IPS-18c (cell line): Measurements from ENCODE around the gene UVRAG.

Source experiments
- H3K4me3 ChIP-seq: 2 replicates; pipeline ENCODE4 v1.7.0; 2013; ENCODE audit warnings: low read depth, mild to moderate bottlenecking, low read length, moderate library complexity; ENCODE audit not compliant: insufficient read depth
- H3K9me3 ChIP-seq: one replicate; pipeline ENCODE4 v1.6.1; 2013; ENCODE audit warnings: mild to moderate bottlenecking, low read length, moderate library complexity; ENCODE audit not compliant: control insufficient read depth, insufficient read depth

UVRAG gene

DNA sequence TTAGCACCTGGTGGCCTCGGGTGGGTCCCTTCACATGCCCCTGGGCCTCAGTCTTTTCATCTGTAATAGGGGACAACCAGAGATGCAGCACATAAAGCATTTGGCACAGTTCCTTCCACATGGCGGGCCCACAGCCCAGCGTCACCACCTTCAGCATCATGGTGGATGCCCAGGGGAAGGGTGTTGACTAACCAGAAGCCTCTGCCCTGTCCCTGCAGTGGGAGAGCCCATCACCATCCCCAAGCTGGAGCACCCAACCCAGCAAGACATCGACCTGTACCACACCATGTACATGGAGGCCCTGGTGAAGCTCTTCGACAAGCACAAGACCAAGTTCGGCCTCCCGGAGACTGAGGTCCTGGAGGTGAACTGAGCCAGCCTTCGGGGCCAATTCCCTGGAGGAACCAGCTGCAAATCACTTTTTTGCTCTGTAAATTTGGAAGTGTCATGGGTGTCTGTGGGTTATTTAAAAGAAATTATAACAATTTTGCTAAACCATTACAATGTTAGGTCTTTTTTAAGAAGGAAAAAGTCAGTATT is 14.8 kb upstream of the UVRAG start:
- H3K9me3 ChIP-seq = no peaks in the 10 kb centered on the region
- H3K4me3 ChIP-seq = no peak overlapping the region

DNA sequence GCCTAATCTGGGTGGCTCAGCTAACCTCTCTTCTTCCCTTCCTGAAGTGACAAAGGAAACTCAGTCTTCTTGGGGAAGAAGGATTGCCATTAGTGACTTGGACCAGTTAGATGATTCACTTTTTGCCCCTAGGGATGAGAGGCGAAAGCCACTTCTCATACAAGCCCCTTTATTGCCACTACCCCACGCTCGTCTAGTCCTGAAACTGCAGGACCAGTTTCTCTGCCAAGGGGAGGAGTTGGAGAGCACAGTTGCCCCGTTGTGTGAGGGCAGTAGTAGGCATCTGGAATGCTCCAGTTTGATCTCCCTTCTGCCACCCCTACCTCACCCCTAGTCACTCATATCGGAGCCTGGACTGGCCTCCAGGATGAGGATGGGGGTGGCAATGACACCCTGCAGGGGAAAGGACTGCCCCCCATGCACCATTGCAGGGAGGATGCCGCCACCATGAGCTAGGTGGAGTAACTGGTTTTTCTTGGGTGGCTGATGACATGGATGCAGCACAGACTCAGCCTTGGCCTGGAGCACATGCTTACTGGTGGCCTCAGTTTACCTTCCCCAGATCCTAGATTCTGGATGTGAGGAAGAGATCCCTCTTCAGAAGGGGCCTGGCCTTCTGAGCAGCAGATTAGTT is 14.2 kb upstream of the UVRAG start:
- Histone ChIP-seq H3K9me3 (no peaks in the 10 kb centered on the region), H3K4me3 (no peak overlapping the region)

DNA sequence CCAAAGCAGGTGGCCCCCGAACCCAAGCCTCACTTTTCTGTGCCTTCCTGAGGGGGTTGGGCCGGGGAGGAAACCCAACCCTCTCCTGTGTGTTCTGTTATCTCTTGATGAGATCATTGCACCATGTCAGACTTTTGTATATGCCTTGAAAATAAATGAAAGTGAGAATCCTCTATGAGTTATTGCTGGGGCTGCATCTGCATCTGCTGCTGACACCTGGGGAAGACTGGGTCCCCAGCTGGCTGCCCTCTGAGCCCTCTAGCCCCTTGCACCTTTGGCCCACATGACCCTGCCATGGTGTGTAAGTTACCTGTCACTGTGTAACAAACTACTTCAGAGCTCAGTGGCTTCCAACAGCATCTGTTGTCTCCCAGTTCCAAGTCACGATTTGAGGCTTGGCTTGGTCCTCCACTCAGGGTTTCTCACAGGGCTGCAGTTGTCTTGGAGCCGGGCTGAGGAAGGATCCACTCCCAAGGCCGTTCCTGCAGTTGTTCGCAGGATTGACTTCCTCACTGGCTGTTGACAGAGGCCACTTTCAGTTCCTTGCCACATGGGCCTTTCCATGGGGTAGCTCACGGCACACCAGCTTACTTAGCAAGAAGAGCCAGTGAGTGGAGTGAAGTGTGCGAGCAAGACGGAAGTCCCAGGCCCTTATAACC is 13.5 kb upstream of the UVRAG start:
- H3K4me3 ChIP-seq = no peak overlapping the region
- no peaks in the 10 kb centered on the region for H3K9me3 ChIP-seq

DNA sequence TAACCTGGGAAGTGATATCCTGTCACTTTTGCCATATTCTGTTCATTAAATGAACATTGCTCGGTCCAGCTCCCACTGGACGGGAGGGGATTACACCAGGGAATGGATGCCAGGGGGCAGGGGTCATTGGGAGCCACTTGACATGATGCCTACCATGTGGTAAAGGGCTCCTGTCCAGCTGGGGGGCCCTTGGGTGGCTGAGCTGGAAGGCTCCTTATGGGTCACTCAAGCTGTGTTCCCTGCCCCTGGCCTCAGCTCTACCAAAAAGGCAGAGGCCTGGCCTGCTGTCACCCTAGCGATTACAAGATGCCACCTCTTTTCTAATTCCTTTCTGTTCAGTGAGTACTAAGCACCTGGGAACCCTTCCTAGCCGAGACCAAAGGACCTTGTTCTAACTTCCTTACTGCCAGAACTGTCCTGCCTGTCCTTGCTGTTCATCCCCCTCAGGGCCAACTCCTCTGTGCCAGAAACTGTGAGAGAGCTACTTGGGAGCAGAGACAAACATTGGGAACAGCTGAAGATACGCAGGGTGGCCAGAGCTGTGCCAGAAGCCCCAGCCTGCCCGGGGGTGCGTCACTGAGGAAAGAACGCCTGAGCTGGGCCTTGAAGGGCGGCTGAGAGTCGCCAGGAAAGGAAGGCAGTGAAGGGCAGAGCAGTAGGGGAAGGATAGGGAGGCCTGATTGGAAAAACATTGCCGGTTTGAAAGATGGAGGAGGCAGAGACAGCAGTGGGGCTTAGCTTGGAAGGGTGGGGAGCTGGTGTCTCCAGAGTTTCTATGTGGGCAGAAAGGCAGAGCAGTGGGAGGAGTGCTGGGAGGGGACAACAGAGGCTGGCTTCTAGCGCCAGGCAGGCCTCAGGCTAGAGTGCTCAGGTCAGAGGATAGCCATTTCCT is 12.7 kb upstream of the UVRAG start:
- no peaks in the 10 kb centered on the region for H3K9me3 ChIP-seq
- H3K4me3 ChIP-seq = no peak overlapping the region

DNA sequence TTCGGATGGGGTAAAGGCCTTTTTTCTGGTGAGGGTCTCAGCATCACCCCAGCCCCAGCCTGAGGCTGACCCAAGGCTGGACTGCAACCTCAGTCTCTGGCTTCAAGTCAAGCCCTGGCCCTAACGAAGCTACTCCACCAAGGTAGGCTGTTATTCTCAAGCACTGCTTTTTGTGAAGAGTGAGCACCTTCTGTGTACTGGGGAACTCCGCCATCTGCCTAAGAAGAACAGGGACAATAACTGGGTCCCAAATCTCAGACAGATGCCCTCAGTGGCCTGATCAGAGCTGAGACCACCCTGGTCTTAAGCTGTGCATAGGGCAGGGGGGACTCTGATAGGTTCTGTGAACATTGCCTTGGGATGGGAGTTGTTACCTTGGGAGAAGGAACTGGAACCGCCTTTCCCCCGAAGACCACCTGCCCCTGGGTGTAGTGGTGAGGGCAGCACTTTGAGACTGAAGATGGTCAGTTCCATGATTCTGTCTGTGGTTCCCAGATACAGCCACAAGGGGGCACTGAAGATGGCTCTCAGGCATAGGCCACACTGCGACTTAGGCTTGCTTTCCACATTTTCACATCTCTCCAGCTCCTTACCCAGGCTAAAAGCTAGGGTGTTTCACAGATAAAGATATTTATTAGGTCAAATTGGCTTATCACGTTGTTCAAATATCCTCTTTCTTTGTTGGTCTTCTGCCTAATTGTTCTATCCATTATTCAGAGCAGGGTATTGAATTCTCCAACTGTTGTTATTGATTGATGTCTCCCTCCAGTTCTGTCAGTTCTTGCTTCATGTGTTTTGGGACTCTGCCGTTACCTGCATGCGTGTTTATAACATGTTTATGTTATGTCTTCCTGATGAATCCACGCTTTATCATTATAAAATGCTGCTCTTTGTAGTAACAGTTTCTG is 11.8 kb upstream of the UVRAG start:
- no peaks in the 10 kb centered on the region for H3K9me3 ChIP-seq

DNA sequence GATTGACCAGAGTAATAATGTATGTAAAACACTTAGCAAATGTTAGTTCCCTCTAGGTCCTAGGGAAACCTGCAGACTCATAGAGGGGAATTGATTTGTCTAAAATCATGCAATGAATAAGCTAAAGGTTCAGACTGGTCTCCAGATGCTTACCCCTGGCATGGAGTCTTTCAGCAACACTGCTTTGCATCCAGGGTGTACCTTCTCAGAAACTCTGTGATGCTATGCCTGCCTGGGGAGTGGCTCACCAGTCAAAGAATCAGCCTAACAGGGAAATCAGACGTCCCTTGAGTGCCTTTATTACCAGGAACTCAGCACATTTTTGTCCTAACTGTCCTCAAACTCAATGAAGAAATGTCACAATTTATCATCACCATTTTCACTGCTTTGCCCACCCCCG is 5.9 kb upstream of the UVRAG start:
- Histone ChIP-seq H3K9me3 (no peaks in the 10 kb centered on the region), H3K4me3 (no peak overlapping the region)

More for the DNA sequence above, 11.8 kb upstream of the UVRAG start:
- no peak overlapping the region for H3K4me3 ChIP-seq

DNA sequence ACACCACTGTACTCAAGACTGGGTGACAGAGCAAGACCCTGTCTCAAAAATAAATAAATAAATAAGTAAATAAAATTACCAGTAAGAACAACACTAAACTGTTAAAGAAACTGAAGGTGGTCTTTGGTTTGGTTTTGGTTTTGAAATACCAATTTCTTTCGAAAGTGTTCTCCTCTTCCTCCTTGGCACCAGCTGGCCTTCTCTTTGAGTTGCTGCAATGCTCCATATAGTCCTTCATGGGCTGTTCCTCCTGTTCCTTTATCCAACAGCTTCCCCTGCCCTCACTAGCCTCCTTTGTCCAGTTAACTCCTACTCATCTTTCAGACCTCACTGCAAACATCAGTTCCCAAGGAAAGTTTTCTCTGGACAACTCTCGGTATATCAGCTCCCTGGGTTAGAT is 5.0 kb upstream of the UVRAG start:
- H3K9me3 ChIP-seq = no peaks in the 10 kb centered on the region
- no peak overlapping the region for H3K4me3 ChIP-seq

DNA sequence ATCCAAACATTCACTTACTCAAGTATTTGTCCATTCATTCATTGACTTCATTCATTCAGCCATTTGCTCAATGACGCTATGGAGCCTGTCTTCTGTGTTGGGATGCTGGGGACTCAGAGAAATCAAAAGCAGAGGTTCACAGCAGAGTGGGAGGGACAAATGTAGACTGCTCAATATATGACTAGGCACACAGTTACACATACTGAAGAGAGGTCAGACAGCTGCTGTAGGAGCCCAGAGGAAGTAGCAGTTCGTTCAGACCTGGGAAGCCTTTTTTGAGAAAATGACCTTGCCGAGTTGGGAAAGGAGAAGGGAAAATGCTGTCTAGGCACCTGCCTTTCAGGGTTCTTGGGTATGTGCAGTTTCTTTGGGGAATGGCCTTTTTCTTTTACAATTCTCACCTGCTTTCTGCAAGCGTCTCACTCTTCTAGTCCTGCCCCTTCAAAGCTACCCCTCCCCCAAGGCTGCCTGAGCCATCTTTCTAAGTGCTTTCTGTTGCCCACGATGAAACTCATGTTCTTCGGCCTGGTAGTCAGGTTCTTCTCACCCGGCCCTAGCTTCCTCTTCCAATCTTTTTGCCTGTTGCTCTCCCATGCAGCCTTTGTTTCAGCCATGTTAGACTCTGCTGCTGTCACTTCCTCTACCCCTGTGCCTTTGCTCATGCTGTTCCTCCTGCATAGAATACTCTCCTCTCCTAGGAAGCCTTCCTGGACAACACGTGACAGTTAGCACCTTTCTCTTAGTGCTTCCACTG is 4.2 kb upstream of the UVRAG start:
- H3K4me3 ChIP-seq = no peak overlapping the region
- H3K9me3 ChIP-seq = no peaks in the 10 kb centered on the region

DNA sequence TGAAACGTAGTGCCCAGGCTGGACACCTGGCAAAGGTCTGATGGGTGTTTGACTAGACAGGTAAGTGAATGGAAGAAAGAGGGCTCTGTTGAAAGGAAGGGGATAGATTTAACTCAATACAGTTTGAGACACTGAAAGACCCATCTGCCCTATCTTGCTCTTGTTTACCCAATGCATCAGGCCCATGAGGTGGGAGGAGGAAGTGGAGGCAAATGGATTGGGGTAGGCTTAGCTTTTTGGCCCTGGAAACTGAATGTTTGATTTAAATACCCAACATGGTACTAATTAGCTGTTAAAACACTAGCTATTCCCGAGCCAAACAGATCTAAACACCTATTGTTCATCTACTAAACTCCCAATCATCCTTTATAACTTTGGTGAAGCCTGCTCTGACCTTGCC is 3.5 kb upstream of the UVRAG start:
- no peaks in the 10 kb centered on the region for H3K9me3 ChIP-seq
- H3K4me3 ChIP-seq = no peak overlapping the region

DNA sequence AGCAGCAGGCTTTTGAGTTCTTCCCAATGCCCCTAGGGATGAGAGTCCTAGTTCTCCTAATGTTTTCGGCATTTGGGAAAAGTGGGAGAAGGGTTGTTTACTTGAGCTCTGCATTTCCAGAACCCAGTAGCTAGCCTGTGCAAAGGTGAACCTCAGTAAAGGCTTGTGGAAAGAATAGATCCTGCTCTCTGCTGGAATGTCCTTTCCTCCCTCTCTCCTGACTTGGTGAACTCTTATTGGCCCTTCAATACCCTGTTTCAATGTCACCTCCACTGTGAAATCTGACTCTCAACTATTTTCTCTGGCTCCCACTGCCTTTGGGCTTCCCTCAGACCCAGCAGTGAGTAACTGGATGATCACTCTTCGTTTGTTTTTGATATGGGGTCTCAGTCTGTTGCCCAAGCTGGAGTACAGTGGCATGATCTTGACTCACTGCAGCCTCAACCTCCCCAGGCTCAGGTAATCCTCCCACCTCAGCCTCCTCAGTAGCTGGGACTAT is 2.4 kb upstream of the UVRAG start:
- Histone ChIP-seq H3K9me3 (no peaks in the 10 kb centered on the region), H3K4me3 (no peak overlapping the region)

DNA sequence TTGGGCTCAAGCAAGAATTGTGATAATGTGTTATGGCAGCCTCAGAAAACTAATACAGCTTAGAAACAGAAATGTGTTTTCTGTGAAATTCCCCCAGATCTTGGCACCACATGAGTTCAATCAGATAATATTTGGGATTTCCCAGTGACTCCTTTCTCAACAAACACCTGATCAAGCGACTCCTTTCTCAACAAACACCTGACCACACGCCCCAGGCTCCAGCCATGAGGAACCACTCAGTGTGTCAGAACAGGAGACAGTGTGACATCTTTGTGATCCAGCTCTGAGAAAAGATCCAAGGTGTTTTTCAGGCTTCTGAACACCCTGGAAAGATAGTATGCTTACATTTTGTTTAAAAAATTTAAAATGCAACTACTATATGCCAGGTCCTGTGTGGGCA is 1.9 kb upstream of the UVRAG start:
- Histone ChIP-seq H3K9me3 (no peaks in the 10 kb centered on the region), H3K4me3 (no peak overlapping the region)

DNA sequence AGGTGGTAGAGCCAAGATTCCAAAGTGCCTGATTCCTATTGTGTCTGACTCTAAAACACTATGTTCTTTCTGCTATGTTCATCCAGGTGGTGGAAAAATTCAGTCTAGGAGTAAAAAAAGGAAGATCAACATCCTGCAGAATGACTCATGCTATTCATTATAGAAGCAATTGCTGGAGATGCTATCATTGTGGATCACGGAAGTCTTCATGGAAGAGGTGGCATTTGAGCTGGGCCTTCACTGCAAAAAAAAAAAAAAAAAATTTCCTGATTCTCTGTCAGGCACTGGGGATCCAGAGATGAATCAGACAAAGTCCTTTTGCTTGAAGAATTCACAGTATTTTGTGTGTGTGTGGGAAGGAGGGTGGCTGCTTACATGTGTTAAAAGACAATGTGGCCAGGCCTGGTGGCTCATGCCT is 1.4 kb upstream of the UVRAG start:
- Histone ChIP-seq H3K9me3 (no peaks in the 10 kb centered on the region), H3K4me3 (0 out of 2 replicates have a peak overlapping the region, but pooled peaks have one; percentile 58)

DNA sequence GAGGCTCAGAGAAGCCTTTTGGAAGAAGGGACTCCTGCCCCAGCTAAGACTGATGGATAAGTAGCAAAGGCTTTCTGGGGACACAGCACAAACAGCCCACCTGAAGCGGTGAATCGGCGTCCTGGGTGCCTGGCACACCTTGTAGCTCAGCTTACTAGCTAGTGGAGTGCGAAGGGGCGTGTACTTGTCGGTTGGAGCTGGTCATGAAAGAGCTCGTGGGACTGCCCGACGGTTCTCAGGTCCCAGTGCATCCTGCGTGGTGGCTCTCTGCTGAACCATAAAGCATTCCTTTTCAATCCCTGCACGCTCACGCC is 690 bp upstream of the UVRAG start:
- H3K9me3 ChIP-seq = no peaks in the 10 kb centered on the region
- H3K4me3 ChIP-seq = peak overlapping the region; percentile 58

DNA sequence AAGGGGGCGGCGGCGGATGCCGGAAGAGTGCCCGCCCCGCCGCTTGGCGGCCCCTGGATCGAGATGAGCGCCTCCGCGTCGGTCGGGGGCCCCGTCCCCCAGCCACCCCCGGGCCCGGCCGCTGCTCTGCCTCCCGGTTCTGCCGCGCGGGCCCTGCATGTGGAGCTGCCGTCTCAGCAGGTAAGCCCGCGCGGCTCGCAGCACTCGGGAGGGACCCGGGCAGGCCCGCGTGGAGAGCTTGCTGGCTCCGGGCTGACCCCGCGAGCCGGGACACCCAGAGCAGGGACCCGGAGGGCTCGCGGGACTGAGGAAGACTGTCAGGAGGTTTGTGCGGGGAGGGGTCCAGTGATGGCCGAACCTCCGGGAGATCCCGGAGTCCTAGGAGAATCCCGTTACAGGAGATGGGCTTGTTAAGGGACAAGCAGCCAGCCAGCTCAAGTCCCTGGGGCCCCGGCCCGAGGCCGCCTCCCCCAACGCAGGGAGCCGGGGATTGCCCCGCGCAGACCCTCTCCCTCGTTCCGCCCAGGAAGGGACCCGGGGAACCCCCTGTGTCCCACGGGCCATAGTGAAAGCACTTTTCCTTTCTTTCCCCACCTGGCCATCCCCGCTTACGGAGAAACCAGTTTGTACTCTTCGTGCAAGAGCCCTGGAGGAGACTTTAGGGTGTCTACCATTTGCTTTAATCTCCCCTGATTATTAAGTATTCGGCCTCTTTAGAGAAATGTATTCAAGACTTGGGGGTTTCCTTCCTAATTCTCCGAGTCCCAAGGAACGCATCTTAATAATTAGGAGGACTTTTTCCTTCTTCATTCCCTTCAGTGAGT is 547 bp downstream of the UVRAG start:
- H3K9me3 ChIP-seq = no peaks in the 10 kb centered on the region
- H3K4me3 ChIP-seq = peak overlapping the region; percentile 58

DNA sequence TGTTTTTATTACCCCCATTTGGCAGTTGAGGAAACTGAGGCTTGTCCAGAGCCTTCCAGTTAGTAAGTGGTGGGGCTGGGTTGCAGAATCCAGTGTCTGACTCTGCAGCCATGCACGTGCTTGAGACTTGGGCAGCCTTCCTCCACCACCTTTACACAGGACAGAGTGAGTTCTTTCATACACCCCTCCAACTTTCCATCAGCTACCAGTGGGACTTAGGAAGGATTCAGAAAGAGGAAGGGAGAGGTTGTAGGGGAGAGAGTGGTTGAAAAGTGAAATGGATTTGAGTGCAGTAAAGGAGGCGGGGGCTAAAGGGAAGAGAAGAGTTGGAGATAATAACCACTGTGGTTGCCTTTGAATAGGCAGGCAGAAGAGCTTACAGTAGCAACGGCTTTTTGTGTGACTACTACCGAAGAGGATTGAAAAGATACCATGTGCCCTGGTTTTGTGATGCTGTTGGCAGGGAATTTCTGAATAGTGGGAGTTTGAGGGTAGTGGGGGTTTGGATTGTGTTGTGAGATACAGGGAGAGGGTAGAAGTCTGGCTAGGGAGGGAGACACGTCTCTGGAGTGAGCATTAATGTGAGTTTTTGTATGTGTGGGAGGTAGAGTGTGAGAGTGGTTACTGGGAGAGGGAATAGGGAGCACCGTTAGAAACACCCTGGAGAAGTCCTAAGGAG is 1.7 kb downstream of the UVRAG start:
- no peaks in the 10 kb centered on the region for H3K9me3 ChIP-seq
- peak overlapping the region; percentile 58; the same call in 1 of the 2 replicates for H3K4me3 ChIP-seq
